CD14-positive monocyte (primary cell): ENCODE results near the gene LHPP. TPM values are rescaled to one million over a fixed set of nuclear protein-coding genes. Genes with fewer than 3 reads are reported as not detected.
A peak's percentile ranks its signal among the peaks of the same experiment; 100 is the strongest.

Source experiments
- DNase-seq, 3 donors: peaks; one replicate each; pipeline ENCODE4 v3.0.0-alpha.2; 2011 to 2022
- H2AFZ ChIP-seq: 2 replicates; pipeline ENCODE4 v1.6.0; 2012; ENCODE audit warnings: mild to moderate bottlenecking, low read depth, low read length, inconsistent platforms; ENCODE audit not compliant: insufficient read depth, poor library complexity, severe bottlenecking
- H3K27ac ChIP-seq, 2 donors: 1 replicate in 1 of 2; 2 replicates in 1 of 2; pipeline ENCODE4 v1.5.1; 2012 to 2013; ENCODE audit warnings: low read length in 2 of 2, control low read depth in 1 of 2, inconsistent platforms in 1 of 2, low read depth in 1 of 2, mild to moderate bottlenecking in 1 of 2
- H3K27me3 ChIP-seq, 2 donors: one replicate each; pipeline versions ENCODE4 v1.6.0 to v1.6.1; 2011 to 2013; ENCODE audit warnings: low read length in 2 of 2; ENCODE audit not compliant: control insufficient read depth in 2 of 2, insufficient read depth in 2 of 2
- H3K36me3 ChIP-seq, 2 donors: replicated peaks in 1 of 2; 1 replicate in 1 of 2; 2 replicates in 1 of 2; pipeline versions ENCODE4 v1.5.1 to v1.6.1; 2012 to 2013; ENCODE audit warnings: low read length in 2 of 2, control low read depth in 1 of 2, inconsistent platforms in 1 of 2, mild to moderate bottlenecking in 1 of 2; ENCODE audit not compliant: insufficient read depth in 2 of 2, control insufficient read depth in 1 of 2
- H3K4me1 ChIP-seq, 2 donors: 1 replicate in 1 of 2; 2 replicates in 1 of 2; pipeline versions ENCODE4 v1.5.1 to v1.6.1; 2012 to 2013; ENCODE audit warnings: low read length in 2 of 2, control low read depth in 1 of 2, inconsistent platforms in 1 of 2, mild to moderate bottlenecking in 1 of 2, moderate library complexity in 1 of 2; ENCODE audit not compliant: insufficient read depth in 2 of 2, control insufficient read depth in 1 of 2
- H3K4me2 ChIP-seq: replicated peaks from 2 replicates; pipeline ENCODE3; 2012; ENCODE audit warnings: low read length, moderate library complexity, mild to moderate bottlenecking; ENCODE audit not compliant: poor library complexity, severe bottlenecking; ENCODE audit errors: extremely low read depth
- H3K4me3 ChIP-seq, 3 experiments: fragments of 200-600 bp in 1 of 3; sonication (generic) in 1 of 3; replicated peaks in 1 of 3; 1 replicate in 2 of 3; 2 replicates in 1 of 3; pipeline ENCODE4 v1.5.1; 2011 to 2013; ENCODE audit warnings: low read length in 3 of 3, mild to moderate bottlenecking in 3 of 3, control low read depth in 2 of 3, low read depth in 2 of 3, inconsistent platforms in 1 of 3, moderate library complexity in 1 of 3
- H3K79me2 ChIP-seq: 2 replicates; pipeline ENCODE4 v1.6.0; 2012; ENCODE audit warnings: mild to moderate bottlenecking, control low read depth, inconsistent platforms, low read length, moderate library complexity; ENCODE audit not compliant: insufficient read depth
- H3K9ac ChIP-seq: 2 replicates; pipeline ENCODE4 v1.6.0; 2017; ENCODE audit warnings: low read length, mild to moderate bottlenecking; ENCODE audit not compliant: insufficient read depth, poor library complexity, severe bottlenecking
- H3K9me3 ChIP-seq, 2 donors: replicated peaks in 1 of 2; 1 replicate in 1 of 2; 2 replicates in 1 of 2; pipeline versions ENCODE4 v1.5.1 to v1.6.1; 2012 to 2013; ENCODE audit warnings: low read length in 2 of 2, control low read depth in 1 of 2; ENCODE audit not compliant: control insufficient read depth in 1 of 2, insufficient read depth in 1 of 2
- H4K20me1 ChIP-seq: 2 replicates; pipeline ENCODE4 v1.6.0; 2012; ENCODE audit warnings: mild to moderate bottlenecking, low read length, control low read depth, moderate library complexity; ENCODE audit not compliant: insufficient read depth
- H3K27ac Mint-ChIP-seq, 7 donors: one replicate each; pipeline ENCODE4 v1.8.0; 2020; ENCODE audit warnings: mild to moderate bottlenecking in 7 of 7, mixed read lengths in 7 of 7, moderate library complexity in 6 of 7, inconsistent platforms in 2 of 7
- H3K27me3 Mint-ChIP-seq, 3 donors: one replicate each; pipeline ENCODE4 v1.8.0; 2021 to 2022; ENCODE audit warnings: low read depth in 3 of 3, mild to moderate bottlenecking in 3 of 3, mixed read lengths in 3 of 3, moderate library complexity in 3 of 3, inconsistent platforms in 1 of 3
- H3K36me3 Mint-ChIP-seq, 2 donors: one replicate each; pipeline ENCODE4 v1.8.0; 2020; ENCODE audit warnings: mixed read lengths in 2 of 2, inconsistent platforms in 1 of 2, mild to moderate bottlenecking in 1 of 2
- H3K4me1 Mint-ChIP-seq: one replicate; pipeline ENCODE4 v1.8.0; 2020; ENCODE audit warnings: mild to moderate bottlenecking, mixed read lengths
- H3K4me3 Mint-ChIP-seq, 2 donors: one replicate each; pipeline ENCODE4 v1.8.0; 2020; ENCODE audit warnings: mild to moderate bottlenecking in 2 of 2, mixed read lengths in 2 of 2, moderate library complexity in 1 of 2
- H3K9me3 Mint-ChIP-seq, 7 donors: one replicate each; pipeline ENCODE4 v1.8.0; 2020 to 2022; ENCODE audit warnings: mixed read lengths in 7 of 7, mild to moderate bottlenecking in 6 of 7, moderate library complexity in 6 of 7, inconsistent platforms in 2 of 7
- WGBS: methylation state at CpG from one replicate; pipeline ENCODE4 v1.1.5; 2013; ENCODE audit warnings: missing lambda C conversion rate; ENCODE audit not compliant: insufficient coverage; 5-methylcytosine and 5-hydroxymethylcytosine counted together
- intact Hi-C, 2 donors: fragments of 100-400 bp; cut with micrococcal nuclease; formaldehyde crosslinking; loops; one replicate each; pipeline versions ENCODE4 v1.15.0 to v1.15.1; 2023
- polyA plus RNA-seq, 3 donors: library from polyadenylated mRNA; depleted of rRNA in 1 of 3; unstranded in 2 of 3; stranded (reverse) in 1 of 3; fragments of 300-500 nt in 2 of 3; fragments of >200 nt in 1 of 3; fragmentation: Illumina TruSeq in 2 of 3; gene quantifications; 1 replicate in 2 of 3; 2 replicates in 1 of 3; pipeline ENCODE4 v1.2.3, GENCODE V29; 2012 to 2021
- TF ChIP-seq, protein P1 (sequence below): fragments of 200-600 bp; IDR thresholded peaks from one replicate; pipeline ENCODE4 v1.8.0; 2022; ENCODE audit warnings: antibody characterized with exemption, mild to moderate bottlenecking

LHPP gene
- polyA plus RNA-seq, 3 donors = 15.2 to 20.6 (median 19.5) TPM

DNA sequence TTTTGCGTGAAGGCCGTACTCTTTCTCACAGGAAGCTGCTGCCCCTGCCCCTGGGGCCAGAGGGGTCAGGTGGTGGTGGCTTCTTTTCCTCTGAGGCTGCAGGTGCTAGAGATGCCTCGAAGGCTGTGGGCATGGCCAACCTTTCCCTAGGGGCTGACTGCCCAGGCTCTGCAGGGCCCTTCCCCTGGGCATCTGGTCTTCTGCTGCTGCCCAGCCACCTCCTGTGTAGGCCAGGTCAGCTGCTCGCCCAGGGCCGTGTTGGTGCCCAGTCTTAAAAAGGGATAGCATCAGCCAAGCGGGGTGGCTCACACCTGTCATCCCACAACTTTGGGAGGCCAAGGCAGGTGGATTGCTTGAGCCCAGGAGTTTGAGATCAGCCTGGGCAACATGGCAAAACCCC lies 168.2 kb downstream of the LHPP start:
- Histone ChIP-seq H4K20me1 (peaks cover 93% of the 10 kb centered on the region), H3K9me3 (peaks cover 0 to 7% of the 10 kb centered on the region in 2 donors), H3K27ac (peak overlapping the region in 1 of 2 donors; percentile 51), H3K9ac (no peak overlapping the region), H3K27me3 (no peaks in the 10 kb centered on the region), H3K4me3 (no peak overlapping the region), H3K4me1 (peaks cover 20 to 43% of the 10 kb centered on the region in 2 donors), H2AFZ (no peak overlapping the region), H3K79me2 (peaks cover 97% of the 10 kb centered on the region), H3K4me2 (no peak overlapping the region), H3K36me3 (peaks cover 10 to 21% of the 10 kb centered on the region in 2 donors)
- Mint-ChIP-seq H3K4me3 (no peak overlapping the region), H3K27me3 (peaks cover 0 to 4% (median 0%) of the 10 kb centered on the region in 3 donors), H3K36me3 (peaks cover 30 to 51% of the 10 kb centered on the region in 2 donors), H3K9me3 (peaks cover 5 to 10% (median 5%) of the 10 kb centered on the region in 7 donors), H3K27ac (peak overlapping the region in 1 of 7 donors; percentile 42), H3K4me1 (peaks cover 44% of the 10 kb centered on the region)
- DNase-seq = no peak
- intact Hi-C loops = loop anchor here in 1 of 2 donors (10.0 kb wide), 1 partner anchor 95 kb away; no protein-coding TSS in a partner anchor
- TF ChIP-seq, protein P1, sequence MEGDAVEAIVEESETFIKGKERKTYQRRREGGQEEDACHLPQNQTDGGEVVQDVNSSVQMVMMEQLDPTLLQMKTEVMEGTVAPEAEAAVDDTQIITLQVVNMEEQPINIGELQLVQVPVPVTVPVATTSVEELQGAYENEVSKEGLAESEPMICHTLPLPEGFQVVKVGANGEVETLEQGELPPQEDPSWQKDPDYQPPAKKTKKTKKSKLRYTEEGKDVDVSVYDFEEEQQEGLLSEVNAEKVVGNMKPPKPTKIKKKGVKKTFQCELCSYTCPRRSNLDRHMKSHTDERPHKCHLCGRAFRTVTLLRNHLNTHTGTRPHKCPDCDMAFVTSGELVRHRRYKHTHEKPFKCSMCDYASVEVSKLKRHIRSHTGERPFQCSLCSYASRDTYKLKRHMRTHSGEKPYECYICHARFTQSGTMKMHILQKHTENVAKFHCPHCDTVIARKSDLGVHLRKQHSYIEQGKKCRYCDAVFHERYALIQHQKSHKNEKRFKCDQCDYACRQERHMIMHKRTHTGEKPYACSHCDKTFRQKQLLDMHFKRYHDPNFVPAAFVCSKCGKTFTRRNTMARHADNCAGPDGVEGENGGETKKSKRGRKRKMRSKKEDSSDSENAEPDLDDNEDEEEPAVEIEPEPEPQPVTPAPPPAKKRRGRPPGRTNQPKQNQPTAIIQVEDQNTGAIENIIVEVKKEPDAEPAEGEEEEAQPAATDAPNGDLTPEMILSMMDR = no peak
- 68% methylated on average over 3 of the region's 6 CpGs for WGBS

DNA sequence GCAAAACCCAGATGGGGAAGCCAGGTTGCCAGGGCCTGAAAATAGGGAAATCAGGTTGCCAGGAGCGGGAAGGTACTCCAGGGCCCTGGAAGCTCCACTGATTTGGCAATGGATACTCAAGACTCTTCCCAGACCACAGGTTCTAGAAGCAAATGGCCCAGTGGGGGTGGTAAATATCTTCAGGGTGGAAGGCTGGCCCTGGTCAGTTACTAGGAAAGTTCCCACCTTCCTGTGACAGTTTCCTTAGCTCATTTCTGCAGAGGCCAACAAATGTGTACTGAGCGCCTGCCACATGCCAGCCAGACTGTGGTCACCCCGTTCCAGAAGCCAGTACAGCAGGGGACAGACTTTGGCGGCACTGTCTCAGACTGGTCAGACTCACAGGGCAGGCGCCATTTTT lies 168.9 kb downstream of the LHPP start:
- Histone ChIP-seq H3K27me3 (no peaks in the 10 kb centered on the region), H3K4me2 (no peak overlapping the region), H3K9me3 (peaks cover 0 to 7% of the 10 kb centered on the region in 2 donors), H3K9ac (no peak overlapping the region), H4K20me1 (peaks cover 86% of the 10 kb centered on the region), H3K4me3 (no peak overlapping the region), H3K27ac (peak overlapping the region in 1 of 2 donors; percentile 26), H3K4me1 (peaks cover 20 to 43% of the 10 kb centered on the region in 2 donors), H3K36me3 (peaks cover 10 to 18% of the 10 kb centered on the region in 2 donors), H3K79me2 (peaks cover 98% of the 10 kb centered on the region), H2AFZ (no peak overlapping the region)
- H3K27me3 Mint-ChIP-seq = peaks cover 0 to 4% (median 0%) of the 10 kb centered on the region in 3 donors
- intact Hi-C loops = no loop called here
- no peak for DNase-seq
- H3K4me3 Mint-ChIP-seq = no peak overlapping the region
- H3K4me1 Mint-ChIP-seq = peaks cover 44% of the 10 kb centered on the region
- peaks cover 5 to 15% (median 5%) of the 10 kb centered on the region in 7 donors for H3K9me3 Mint-ChIP-seq
- 90% methylated on average over 5 of the region's 5 CpGs for WGBS
- peaks cover 30 to 51% of the 10 kb centered on the region in 2 donors for H3K36me3 Mint-ChIP-seq
- TF ChIP-seq, protein P1 = no peak
- H3K27ac Mint-ChIP-seq = peak overlapping the region in 1 of 7 donors; percentile 54
